ENCODE results near the gene GBF1. TPM values are rescaled to one million over a fixed set of nuclear protein-coding genes. Genes with fewer than 3 reads are reported as not detected.
A peak's percentile ranks its signal among the peaks of the same experiment; 100 is the strongest.

Gene GBF1
- total RNA-seq, 4 donors from 2014 or later = 32.0 to 54.7 (median 39.4) TPM

GRCh38 chr10:102219370-102219769 lies 26.0 kb upstream of the GBF1 start:
- Histone ChIP-seq H3K27me3 (peaks cover 4% of the 10 kb centered on the region), H3K36me3 (no peaks in the 10 kb centered on the region), H3K4me1 (no peaks in the 10 kb centered on the region), H3K4me3 (no peak overlapping the region), H3K9me3 (no peaks in the 10 kb centered on the region), H3K27ac (no peak overlapping the region)
- no peak for ATAC-seq
- 80 to 100% methylated on average over 2 to 5 of the region's 5 CpGs for WGBS, 2 donors (ENCODE audit: low coverage in 1 of 2)
- TF ChIP-seq POLR2AphosphoS5 (IDR thresholded peaks at IDR 0.05) = no peak

DNA sequence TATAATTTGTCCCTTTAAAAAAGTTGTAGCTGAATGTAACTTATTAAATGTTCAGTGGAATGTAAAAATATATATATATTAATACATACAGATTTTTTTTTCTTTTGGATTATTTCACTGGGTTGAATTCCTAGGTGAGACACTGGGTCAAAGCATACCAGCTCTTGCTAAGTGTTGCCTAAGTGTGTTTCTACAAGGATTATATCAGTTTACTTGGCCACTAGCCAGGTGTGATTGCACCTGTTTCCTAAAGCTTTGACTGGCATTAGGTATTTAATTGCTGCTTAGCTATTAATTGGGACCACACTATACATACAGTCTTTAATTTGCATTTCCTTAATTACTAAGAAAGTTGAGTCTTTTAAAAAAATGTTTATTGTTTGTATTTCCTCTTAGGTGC lies 24.7 kb upstream of the GBF1 start:
- H3K27ac ChIP-seq = no peak overlapping the region
- no peak for ATAC-seq
- H3K4me1 ChIP-seq = peaks cover 0 to 7% (median 0%) of the 10 kb centered on the region in 3 donors
- peaks cover 4% of the 10 kb centered on the region for H3K27me3 ChIP-seq
- H3K4me3 ChIP-seq = no peak overlapping the region
- H3K9me3 ChIP-seq = no peaks in the 10 kb centered on the region
- H3K36me3 ChIP-seq = no peaks in the 10 kb centered on the region
- TF ChIP-seq, protein P1, sequence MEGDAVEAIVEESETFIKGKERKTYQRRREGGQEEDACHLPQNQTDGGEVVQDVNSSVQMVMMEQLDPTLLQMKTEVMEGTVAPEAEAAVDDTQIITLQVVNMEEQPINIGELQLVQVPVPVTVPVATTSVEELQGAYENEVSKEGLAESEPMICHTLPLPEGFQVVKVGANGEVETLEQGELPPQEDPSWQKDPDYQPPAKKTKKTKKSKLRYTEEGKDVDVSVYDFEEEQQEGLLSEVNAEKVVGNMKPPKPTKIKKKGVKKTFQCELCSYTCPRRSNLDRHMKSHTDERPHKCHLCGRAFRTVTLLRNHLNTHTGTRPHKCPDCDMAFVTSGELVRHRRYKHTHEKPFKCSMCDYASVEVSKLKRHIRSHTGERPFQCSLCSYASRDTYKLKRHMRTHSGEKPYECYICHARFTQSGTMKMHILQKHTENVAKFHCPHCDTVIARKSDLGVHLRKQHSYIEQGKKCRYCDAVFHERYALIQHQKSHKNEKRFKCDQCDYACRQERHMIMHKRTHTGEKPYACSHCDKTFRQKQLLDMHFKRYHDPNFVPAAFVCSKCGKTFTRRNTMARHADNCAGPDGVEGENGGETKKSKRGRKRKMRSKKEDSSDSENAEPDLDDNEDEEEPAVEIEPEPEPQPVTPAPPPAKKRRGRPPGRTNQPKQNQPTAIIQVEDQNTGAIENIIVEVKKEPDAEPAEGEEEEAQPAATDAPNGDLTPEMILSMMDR (IDR thresholded peaks at IDR 0.05) = no peak
- TF ChIP-seq EP300 (IDR thresholded peaks at IDR 0.05) = no peak
- TF ChIP-seq POLR2AphosphoS5 (IDR thresholded peaks at IDR 0.05) = no peak
- no peak for TF ChIP-seq POLR2A (IDR thresholded peaks at IDR 0.05)

DNA sequence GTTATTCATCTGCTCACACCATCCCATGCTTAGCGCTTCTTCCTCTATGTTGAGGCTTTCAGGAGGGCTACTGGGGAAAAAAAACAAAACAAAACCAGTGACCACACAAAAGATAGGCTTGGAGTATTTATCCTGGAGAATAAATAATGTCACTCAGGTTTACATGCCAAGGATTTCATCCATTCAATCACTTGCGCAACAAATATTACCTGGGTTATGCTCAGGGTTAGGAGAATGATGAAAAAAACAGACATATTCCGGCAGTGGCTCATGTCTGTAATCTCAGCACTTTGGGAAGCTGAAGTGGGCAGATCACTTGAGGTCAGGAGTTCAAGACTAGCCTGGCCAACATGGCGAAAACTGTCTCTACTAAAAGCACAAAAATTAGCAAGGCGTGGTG lies 22.5 kb upstream of the GBF1 start:
- peaks cover 15% of the 10 kb centered on the region for H3K27me3 ChIP-seq
- no peak for TF ChIP-seq POLR2AphosphoS5 (IDR thresholded peaks at IDR 0.05)
- TF ChIP-seq, protein P1 (IDR thresholded peaks at IDR 0.05) = no peak
- TF ChIP-seq POLR2A (IDR thresholded peaks at IDR 0.05) = no peak
- no peak for TF ChIP-seq EP300 (IDR thresholded peaks at IDR 0.05)
- H3K4me3 ChIP-seq = no peak overlapping the region
- H3K36me3 ChIP-seq = no peaks in the 10 kb centered on the region
- ATAC-seq = no peak
- H3K9me3 ChIP-seq = no peaks in the 10 kb centered on the region
- H3K4me1 ChIP-seq = peaks cover 0 to 21% (median 4%) of the 10 kb centered on the region in 3 donors
- WGBS, 2 donors (ENCODE audit: low coverage in 1 of 2) = 68 to 70% methylated on average over 5 of the region's 5 CpGs
- no peak overlapping the region for H3K27ac ChIP-seq

DNA sequence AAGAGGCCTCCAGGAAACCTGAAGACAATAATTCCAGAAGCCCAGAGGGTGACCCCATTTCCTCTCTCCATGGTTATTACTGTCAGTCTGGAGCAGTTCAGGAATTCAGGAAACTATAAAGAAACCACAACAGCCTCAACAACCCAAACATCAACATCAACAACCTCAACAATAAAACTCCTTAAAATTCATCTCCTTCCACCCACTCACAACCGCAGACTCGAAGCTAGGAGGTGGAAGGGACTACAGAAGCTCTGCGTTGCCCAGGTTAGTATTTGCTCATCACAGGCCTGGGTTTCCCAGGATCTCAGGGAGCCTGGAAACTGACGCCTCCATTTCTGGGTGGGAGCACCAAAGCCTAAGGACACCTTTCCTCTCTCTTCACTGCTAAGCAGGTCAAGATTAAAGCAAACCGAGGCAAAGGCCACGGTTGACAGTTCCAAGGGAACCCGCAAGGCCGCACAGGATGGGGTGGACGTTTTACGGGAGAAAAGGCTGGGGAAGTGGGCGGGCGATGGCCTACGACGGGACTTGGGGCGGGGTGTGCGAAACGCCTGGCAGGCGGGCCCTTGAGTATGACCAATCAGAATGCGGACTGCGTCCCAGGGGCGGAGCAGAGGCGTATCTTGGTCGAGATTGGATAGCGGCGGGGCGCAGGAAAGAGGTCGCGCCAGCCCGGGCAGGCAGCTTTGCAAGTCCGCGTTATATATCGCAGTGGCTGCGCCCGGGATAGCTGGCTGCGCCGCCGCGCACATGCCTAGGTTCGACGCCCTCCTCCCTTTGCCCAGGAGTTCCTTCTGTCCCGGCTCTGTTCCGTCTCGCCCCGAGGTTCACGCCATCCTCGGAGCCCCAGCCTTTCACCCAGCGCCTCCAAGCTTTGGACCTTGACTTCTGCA lies 19.4 kb upstream of the GBF1 start, which contains the start of gene ELOVL3:
TSS of gene ELOVL3 (plus strand) at position 654 of the 896 bp plus-strand sequence. CDS start 250 bp downstream, outside the sequence.
- H3K4me3 ChIP-seq = peak within 1 kb of the TSS in 1 of 2 donors; percentile 39
- ATAC-seq = peak; percentile 98
- peak within 1 kb of the TSS in 3 of 4 donors; percentile 51 to 69 (median 64) for H3K27ac ChIP-seq
- no peaks in the 10 kb centered on the region for H3K9me3 ChIP-seq
- peak; percentile 3 for TF ChIP-seq POLR2AphosphoS5 (IDR thresholded peaks at IDR 0.05)
- TF ChIP-seq EP300 (IDR thresholded peaks at IDR 0.05) = no peak
- no peak for TF ChIP-seq POLR2A (IDR thresholded peaks at IDR 0.05)
- TF ChIP-seq, protein P1 (IDR thresholded peaks at IDR 0.05) = peak in 1 of 4 experiments; percentile 23
- 0 to 1% methylated on average over 3 to 19 of the region's 47 CpGs for WGBS, 2 donors (ENCODE audit: low coverage in 1 of 2)
- peaks cover 43% of the 10 kb centered on the region for H3K27me3 ChIP-seq
- peaks cover 0 to 33% (median 14%) of the 10 kb centered on the region in 3 donors for H3K4me1 ChIP-seq
- H3K36me3 ChIP-seq = no peaks in the 10 kb centered on the region

DNA sequence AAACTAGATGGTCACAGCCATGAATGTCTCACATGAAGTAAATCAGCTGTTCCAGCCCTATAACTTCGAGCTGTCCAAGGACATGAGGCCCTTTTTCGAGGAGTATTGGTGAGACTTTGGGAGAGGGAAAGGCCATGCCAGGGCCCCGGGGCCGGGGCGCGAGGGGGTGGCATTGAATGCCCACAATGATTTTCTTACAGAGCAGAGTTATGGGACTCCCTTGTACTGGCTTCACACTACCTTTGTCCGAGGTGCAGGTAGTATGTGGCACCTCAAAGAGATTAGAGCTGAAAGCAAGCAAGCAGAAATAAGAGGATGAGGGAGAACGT lies 18.8 kb upstream of the GBF1 start:
- Histone ChIP-seq H3K4me1 (peaks cover 0 to 39% (median 21%) of the 10 kb centered on the region in 3 donors), H3K9me3 (no peaks in the 10 kb centered on the region), H3K4me3 (peak overlapping the region in 1 of 2 donors; percentile 39), H3K27me3 (peaks cover 49% of the 10 kb centered on the region), H3K36me3 (no peaks in the 10 kb centered on the region), H3K27ac (peak overlapping the region in 3 of 4 donors; percentile 51 to 69 (median 64))
- WGBS, 2 donors (ENCODE audit: low coverage in 1 of 2) = 37 to 48% methylated on average over 2 to 5 of the region's 8 CpGs
- TF ChIP-seq EP300 (IDR thresholded peaks at IDR 0.05) (no peak), POLR2AphosphoS5 (IDR thresholded peaks at IDR 0.05) (no peak), POLR2A (IDR thresholded peaks at IDR 0.05) (no peak)
- TF ChIP-seq, protein P1 (IDR thresholded peaks at IDR 0.05) = no peak
- no peak for ATAC-seq

Data from gastroesophageal sphincter (tissue), 4 donors.